DOHH2 (cell line): ENCODE results near the gene AP3B1.

Experiments
- CTCF ChIP-seq: fragments of 200-600 bp; sonication (generic); IDR thresholded peaks from one replicate; pipeline ENCODE4 v1.5.1; 2014; ENCODE audit warnings: antibody characterized with exemption, mild to moderate bottlenecking, low read depth, low read length; ENCODE audit not compliant: poor library complexity, severe bottlenecking
- EZH2phosphoT487 ChIP-seq: fragments of 200-600 bp; sonication (generic); IDR thresholded peaks from 2 replicates; pipeline ENCODE4 v1.6.1; 2017; ENCODE audit warnings: borderline replicate concordance, mild to moderate bottlenecking, antibody characterized with exemption, low read length, moderate library complexity, mixed read lengths

DNA sequence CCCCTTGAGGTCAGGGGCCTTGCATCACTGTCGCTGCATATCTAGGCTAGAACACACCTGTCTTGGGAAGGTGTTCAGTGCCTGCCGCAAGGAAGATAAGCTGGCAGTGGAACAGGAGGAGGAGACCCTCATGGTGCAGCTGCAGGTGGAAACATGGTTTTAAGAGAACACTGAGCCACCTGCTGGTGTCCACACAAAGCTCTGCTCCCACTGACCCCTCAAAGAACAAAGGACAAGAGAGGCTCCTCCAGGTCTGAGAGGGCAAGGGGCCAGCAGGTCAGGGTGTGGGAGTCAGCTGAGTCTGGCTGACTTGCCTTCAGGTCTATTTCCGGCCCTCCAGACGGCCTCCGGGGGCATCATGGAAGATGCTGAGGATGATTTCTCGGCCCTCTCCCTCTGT is 308.2 kb downstream of the AP3B1 start:
- TF ChIP-seq CTCF (no peak), EZH2phosphoT487 (no peak)
